GM23248 (cell line): ENCODE results near the gene AP2B1.

Source experiments
- EZH2 ChIP-seq: fragments of 200-600 bp; sonication (generic); IDR thresholded peaks from 2 replicates; pipeline ENCODE4 v1.6.1; 2018; ENCODE audit warnings: antibody characterized with exemption, mild to moderate bottlenecking; ENCODE audit not compliant: insufficient read depth, poor library complexity, severe bottlenecking
- EZH2phosphoT487 ChIP-seq: fragments of 200-600 bp; sonication (generic); IDR thresholded peaks from 2 replicates; pipeline ENCODE4 v1.6.1; 2018; ENCODE audit warnings: antibody characterized with exemption, moderate library complexity, mild to moderate bottlenecking, low read depth; ENCODE audit not compliant: insufficient read depth

DNA sequence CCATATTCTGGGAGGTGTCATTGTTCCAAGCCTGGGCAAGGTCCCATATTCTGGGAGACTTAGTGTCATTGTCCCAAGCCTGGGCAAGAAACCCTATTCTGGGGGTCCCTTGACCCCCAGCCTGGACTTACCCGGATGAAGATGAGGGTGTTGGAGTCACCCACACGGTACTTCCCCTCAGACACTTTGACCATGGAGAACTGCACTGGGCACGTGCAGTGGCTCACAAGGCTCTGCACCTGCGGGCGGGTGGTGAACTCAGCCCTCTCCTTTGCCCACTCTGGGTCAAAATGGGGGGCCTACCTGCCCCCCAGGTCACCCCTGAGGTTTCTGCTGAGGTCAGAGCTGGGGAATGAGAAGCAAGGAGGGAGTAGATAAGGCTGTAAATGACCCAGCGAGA, 161.9 kb downstream of the AP2B1 start:
- TF ChIP-seq EZH2 (no peak), EZH2phosphoT487 (no peak)
